GF-D8 (cell line): ENCODE measurements around the gene DNTTIP2.
"Not testable (repeated sequence)": the region's sequence is repeated elsewhere in the genome, so short reads cannot be mapped to it uniquely, and the experiment has no call there.

Experiments used
- DNase-seq: peaks from one replicate; lab custom pipeline; 2025; lab: John Stamatoyannopoulos, UW

Gene DNTTIP2

GRCh38 chr1:93840956-93841482 lies 38.0 kb downstream of the DNTTIP2 start:
- no peak for DNase-seq

- DNase-seq, result no peak
These were observed 39.3 kb downstream of the DNTTIP2 start for GRCh38 chr1:93839753-93840152.

- DNase-seq, result no peak
These were observed 39.7 kb downstream of the DNTTIP2 start for GRCh38 chr1:93839307-93839706.

DNA sequence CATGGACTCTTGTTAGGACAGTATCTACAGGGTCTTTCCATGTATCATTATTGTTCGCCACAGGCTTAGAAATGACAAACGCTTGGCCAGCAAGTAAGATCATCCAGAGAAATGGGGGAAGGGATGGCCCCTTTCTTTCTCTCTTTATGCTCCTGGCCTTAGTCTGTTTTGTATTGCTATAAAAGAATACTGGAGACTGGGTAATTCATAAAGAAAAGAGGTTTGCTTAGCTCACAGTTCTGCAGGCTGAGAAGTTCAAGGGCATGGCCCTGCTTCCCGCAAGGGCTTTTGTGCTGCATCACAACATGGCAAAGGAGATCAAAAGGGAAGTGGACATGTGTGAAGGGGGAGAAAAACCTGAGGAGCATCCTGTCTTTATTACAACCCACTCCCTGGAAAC lies 41.0 kb downstream of the DNTTIP2 start:
- DNase-seq, result no peak

DNA sequence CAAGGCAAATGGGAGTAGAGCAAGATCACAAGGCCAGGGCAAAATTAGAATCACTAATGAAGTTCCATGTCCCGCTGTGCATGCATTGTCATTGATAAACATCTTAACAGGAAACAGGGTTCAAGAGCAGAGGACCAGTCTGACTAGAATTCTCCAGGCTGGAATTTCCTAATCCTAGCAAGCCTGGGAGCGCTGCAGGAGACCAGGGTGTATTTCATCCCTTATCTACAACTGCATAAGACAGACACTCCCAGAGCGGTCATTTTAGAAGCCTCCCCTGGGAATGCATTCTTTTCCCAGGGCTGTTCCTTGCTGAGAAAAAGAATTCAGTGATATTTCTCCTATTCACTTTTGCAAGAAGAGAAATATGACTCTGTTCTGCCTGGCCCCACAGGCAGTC lies 45.7 kb downstream of the DNTTIP2 start:
- not testable (repeated sequence) for DNase-seq

DNA sequence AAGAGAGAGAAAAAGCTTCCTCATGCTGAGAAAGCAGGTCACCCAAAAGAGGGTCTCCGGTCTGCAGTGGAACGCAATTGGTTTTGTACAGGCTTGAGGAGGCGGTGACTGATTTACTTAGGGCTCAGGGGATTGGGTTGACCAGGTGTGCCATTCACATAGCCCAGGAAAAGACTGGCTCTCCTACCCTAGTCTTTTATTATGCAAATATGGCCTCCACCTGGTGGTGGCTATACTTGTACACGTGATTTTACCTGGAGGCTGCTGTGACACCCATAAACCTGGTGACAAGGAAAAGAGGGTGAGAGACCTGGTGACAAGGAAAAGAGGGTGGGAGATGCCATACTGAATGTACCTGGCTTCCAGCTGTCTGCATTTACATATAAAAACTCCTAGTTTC lies 49.9 kb downstream of the DNTTIP2 start:
- DNase-seq, result no peak

DNA sequence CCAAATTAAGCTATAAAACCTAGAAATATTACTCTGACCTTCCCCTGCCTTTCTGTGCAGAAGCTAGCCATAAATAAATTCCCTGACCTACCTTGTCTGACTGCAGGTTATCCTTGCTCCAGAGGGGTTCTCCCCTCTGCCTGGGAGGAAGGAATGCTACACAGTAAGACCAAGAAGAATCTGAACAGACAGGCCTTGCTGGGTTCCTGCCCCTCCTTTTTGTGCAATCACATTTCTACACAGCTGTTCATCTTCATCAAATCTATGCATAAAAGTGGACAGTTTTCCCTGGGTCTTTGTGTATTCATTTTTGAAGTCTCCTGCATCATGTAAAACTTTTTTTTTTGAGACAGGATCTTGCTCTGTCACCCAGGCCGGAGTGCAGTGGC lies 50.6 kb downstream of the DNTTIP2 start:
- no peak for DNase-seq

- DNase-seq, result no peak
These were observed 51.2 kb downstream of the DNTTIP2 start for GRCh38 chr1:93827633-93828366.

DNA sequence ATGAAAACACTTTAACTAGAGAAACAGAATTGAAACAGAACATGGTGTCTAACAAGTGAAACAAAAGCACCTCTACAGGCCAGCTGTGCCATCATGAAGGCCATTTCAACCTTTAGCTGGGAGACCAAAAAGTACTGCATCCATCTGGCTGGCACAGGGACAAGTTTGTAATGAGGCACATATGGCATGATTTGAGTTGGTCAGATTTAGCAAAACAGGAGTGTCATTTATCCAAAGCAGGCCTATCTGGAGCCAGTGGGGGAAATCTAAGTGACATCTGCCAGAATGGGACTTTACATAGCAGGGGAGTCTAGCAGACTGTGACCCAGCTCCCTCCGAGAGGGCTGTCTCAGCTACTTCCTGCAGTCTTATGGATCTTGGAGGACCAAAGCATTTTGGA lies 51.9 kb downstream of the DNTTIP2 start:
- no peak for DNase-seq

- no peak for DNase-seq
These were observed 54.2 kb downstream of the DNTTIP2 start for GRCh38 chr1:93824834-93825233.

DNA sequence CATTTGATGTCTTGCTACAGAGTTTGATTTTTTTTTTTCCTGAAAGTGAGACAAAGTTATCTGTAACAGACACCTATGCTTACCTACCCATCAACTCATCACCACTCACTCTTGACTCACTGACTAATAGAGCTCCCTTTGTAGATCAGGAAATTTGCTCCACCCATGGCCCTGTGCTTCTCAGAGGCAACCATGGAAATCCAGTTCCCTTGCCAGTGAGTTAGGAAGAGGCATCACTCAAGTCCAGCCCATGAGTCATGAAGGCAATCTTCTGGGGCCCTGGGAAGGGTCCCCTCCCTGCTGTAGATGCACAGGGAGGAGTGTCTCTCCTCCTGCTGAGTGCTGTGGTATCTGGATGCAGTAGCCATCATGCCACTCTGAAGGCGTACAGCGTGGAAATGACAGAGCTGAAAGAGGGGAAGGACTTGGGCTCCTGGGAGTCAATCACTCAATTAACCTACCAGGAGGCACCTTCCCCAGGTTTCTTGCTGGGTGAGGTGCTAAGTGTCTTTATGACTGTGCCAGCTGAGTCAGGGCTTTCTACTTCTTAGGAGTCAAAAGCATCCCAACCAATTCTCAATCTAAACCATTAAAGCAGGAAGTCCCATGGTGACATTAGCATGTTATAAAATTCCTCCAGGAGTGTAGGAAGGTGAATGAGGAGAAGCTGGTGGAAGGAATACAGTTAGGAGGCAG lies 56.1 kb downstream of the DNTTIP2 start:
- no peak for DNase-seq

- no peak for DNase-seq
These were observed 57.4 kb downstream of the DNTTIP2 start for GRCh38 chr1:93821423-93822144.

DNA sequence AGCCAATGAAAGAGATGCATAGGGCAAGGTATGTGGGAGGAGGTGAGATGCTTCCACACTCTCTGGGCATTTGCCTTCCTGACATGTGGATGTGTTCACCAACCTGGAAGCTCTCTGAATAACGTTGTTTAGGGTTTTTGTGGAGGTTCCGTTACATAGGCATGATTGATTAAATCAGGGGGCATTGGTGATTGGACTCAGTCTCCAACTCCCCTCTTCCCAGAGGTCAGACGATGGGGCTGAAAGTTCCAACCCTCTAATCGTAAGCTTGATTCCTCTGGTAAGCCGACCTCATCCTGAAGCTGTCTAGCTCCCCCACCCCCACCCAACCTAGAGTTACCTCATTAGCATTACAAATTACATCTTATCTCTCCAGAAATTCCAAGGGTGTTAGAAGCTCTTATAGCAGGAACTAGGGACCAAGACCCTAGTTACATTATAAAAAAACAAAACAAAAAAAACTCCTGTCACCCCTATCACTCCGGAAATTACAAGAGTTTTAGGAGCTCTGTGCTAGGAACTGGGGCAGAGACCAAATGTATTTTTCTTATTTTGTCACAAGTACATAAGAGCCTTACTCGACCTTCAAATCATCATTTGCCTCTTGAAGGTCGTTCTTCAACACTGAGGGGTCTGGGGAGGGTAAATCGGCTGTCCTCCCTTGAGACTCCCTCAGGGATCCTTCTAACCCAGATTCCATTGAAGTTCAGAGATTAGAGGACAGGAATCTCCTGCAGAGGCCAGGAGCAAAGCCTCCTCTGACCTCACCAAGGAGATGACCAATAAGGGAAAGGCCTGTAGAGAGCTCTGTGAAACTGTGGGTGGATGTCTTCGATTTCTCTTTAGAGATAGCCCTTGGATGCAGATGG lies 58.2 kb downstream of the DNTTIP2 start:
- DNase-seq, result no peak

DNA sequence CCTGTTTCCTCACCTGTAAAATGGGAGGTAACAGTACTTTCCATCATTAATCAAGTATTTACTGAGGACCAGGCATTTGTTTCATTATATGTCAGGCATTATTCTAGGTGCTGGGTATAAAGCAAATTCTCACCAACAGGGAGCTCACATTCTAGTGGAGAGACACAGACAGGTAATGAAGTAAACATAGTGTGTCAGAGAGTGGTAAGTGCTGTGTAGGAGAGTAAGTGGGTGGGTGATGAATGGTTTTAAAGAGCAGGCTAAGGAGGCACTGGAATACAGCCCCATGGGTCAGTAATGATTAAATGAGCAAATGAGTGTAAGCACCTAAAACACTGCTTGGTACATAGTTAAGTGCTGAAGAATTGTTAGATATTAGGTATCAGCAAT lies 60.4 kb downstream of the DNTTIP2 start:
- DNase-seq, result no peak

DNA sequence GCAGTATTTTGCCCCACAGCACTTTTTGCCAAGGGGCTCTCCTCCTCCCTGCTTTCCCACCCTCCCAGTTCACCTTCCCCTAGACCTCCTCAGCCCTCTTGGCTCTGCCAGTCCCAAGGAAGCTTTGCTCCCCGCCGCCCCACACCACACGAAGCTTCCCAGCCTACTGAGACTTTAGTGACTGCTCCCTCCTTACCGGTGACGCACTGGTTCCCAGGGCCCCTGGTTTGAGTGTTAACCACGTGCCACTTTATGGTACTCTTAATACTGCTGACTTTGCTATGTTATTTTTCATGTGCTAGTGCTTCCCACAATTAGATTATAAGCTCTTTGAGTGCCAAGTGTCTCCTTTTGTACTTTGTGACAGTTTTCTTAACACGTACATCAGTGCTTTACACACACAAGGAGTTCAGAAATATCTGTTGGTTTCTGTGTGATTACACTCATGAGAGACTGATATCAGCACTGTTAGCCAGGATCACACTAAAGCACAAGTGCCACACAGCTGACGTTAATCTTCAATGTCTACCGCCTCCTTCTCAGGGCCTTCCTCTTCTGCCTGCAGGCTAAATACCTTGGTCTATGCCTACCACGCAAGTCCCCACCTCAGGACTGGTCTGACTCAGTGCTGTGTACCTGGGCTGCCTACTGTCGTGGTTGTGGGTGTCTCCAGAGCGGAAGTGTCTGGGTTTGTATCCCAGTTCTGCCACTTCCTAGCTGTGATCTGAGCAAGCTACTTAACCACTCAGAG lies 61.0 kb downstream of the DNTTIP2 start:
- DNase-seq, result no peak

DNA sequence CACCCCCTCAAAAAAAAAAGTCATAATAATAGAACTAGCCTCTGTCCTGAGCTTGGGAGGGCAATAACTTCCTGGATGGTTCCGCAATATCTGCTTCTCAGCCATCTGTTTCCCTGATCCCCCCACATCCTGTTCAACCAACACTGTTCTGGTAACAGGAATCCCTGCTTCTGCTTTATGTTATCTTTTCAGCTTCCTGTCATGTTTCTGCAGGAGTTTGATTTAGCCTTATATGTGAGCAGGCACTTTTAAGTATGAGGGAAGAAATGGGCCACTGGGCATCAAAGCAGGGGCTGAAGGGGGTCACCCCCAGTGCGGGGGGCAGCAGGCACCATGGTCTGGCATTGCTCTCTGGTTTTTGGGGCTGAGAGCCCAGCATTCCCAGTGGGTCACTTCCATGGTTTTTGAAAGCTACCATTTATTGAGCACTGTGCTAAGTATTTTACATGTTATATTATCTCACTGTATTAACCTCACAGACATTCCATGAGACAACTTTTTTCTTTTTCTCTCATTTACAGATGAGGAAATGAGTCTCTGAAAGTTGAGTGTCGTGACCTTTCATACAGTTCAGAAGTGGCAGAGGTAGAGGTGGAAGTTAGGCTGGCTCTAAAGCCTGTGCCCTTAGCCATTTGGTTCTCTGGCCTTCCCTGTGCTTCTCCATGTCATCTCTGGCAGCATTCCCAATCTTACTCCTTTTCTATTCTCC lies 61.9 kb downstream of the DNTTIP2 start:
- DNase-seq, result peak; percentile 94
